ENCODE measurements around the gene TCF20. TPM values are rescaled to one million over a fixed set of nuclear protein-coding genes. Genes with fewer than 3 reads are reported as not detected.

TCF20 gene
- total RNA-seq, 4 donors from 2014 or later = 47.6 to 82.4 (median 68.7) TPM

- Histone ChIP-seq H3K36me3 (no peaks in the 10 kb centered on the region), H3K4me1 (peaks cover 10 to 39% of the 10 kb centered on the region in 2 donors), H3K27ac (no peak overlapping the region), H3K27me3 (no peaks in the 10 kb centered on the region), H3K9me3 (no peaks in the 10 kb centered on the region), H3K4me3 (replicated peaks in 1 of 3) (no peak overlapping the region)
- intact Hi-C loops (cut with DNase I) = no loop called here
- TF ChIP-seq POLR2A (IDR thresholded peaks at IDR 0.05) (no peak), CTCF (IDR thresholded peaks at IDR 0.05) (no peak)
- 37 to 46% methylated on average over 10 of the region's 10 CpGs for WGBS, 2 donors
- DNase-seq = no peak
These were observed 30.0 kb upstream of the TCF20 start for GRCh38 chr22:42300259-42301076.

GRCh38 chr22:42299586-42300258 lies 29.3 kb upstream of the TCF20 start:
- no peak overlapping the region for H3K4me3 ChIP-seq (replicated peaks in 1 of 3)
- H3K36me3 ChIP-seq = no peaks in the 10 kb centered on the region
- DNase-seq = no peak
- intact Hi-C loops (cut with DNase I) = no loop called here
- H3K9me3 ChIP-seq = no peaks in the 10 kb centered on the region
- no peak for TF ChIP-seq CTCF (IDR thresholded peaks at IDR 0.05)
- H3K27ac ChIP-seq = no peak overlapping the region
- peaks cover 10 to 39% of the 10 kb centered on the region in 2 donors for H3K4me1 ChIP-seq
- no peaks in the 10 kb centered on the region for H3K27me3 ChIP-seq
- 31 to 40% methylated on average over 19 of the region's 19 CpGs for WGBS, 2 donors

- peaks cover 10 to 30% of the 10 kb centered on the region in 2 donors for H3K4me1 ChIP-seq
- WGBS, 2 donors = 86 to 100% methylated on average over 3 of the region's 8 CpGs
- no peaks in the 10 kb centered on the region for H3K27me3 ChIP-seq
- DNase-seq = no peak
- H3K4me3 ChIP-seq (replicated peaks in 1 of 3) = no peak overlapping the region
- H3K36me3 ChIP-seq = no peaks in the 10 kb centered on the region
- no peak for TF ChIP-seq POLR2A (IDR thresholded peaks at IDR 0.05)
- TF ChIP-seq CTCF (IDR thresholded peaks at IDR 0.05) = no peak
- intact Hi-C loops (cut with DNase I) = no loop called here
- H3K9me3 ChIP-seq = no peaks in the 10 kb centered on the region
- H3K27ac ChIP-seq = no peak overlapping the region
These were observed 28.3 kb upstream of the TCF20 start for GRCh38 chr22:42298746-42299145.

- H3K9me3 ChIP-seq = no peaks in the 10 kb centered on the region
- H3K4me3 ChIP-seq (replicated peaks in 1 of 3) = no peak overlapping the region
- peaks cover 12 to 34% of the 10 kb centered on the region in 2 donors for H3K4me1 ChIP-seq
- H3K27me3 ChIP-seq = no peaks in the 10 kb centered on the region
- DNase-seq = no peak
- WGBS, 2 donors = 86 to 91% methylated on average over 2 of the region's 2 CpGs
- no peak overlapping the region for H3K27ac ChIP-seq
- no peaks in the 10 kb centered on the region for H3K36me3 ChIP-seq
- TF ChIP-seq POLR2A (IDR thresholded peaks at IDR 0.05) (no peak), CTCF (IDR thresholded peaks at IDR 0.05) (no peak)
- intact Hi-C loops (cut with DNase I) = no loop called here
These were observed 27.3 kb upstream of the TCF20 start for GRCh38 chr22:42297778-42298177.

GRCh38 chr22:42296883-42297282 lies 26.4 kb upstream of the TCF20 start:
- TF ChIP-seq POLR2A (IDR thresholded peaks at IDR 0.05) = no peak
- TF ChIP-seq CTCF (IDR thresholded peaks at IDR 0.05) = no peak
- H3K27me3 ChIP-seq = no peaks in the 10 kb centered on the region
- no peak overlapping the region for H3K27ac ChIP-seq

More at GRCh38 chr22:42296883-42297282, 26.4 kb upstream of the TCF20 start:
- H3K4me1 ChIP-seq = peaks cover 13 to 38% of the 10 kb centered on the region in 2 donors
- no peak for DNase-seq
- no peaks in the 10 kb centered on the region for H3K36me3 ChIP-seq
- H3K9me3 ChIP-seq = no peaks in the 10 kb centered on the region
- intact Hi-C loops (cut with DNase I) = no loop called here
- no peak overlapping the region for H3K4me3 ChIP-seq (replicated peaks in 1 of 3)
- WGBS, 2 donors = 81 to 84% methylated on average over 3 of the region's 3 CpGs
